Naive B cell (primary cell): ENCODE measurements around the gene BCAR3. TPM values are rescaled to one million over a fixed set of nuclear protein-coding genes. Genes with fewer than 3 reads are reported as not detected.
A peak's percentile ranks its signal among the peaks of the same experiment; 100 is the strongest.
"Not testable (repeated sequence)": the region's sequence is repeated elsewhere in the genome, so short reads cannot be mapped to it uniquely, and the experiment has no call there.

Source experiments
- ATAC-seq, 2 donors: fragments of 150-1000 bp; cut with Tn5 transposase; 2 replicates each; pipeline ENCODE4 v1.10.0; 2021; ENCODE audit warnings: low read depth in 2 of 2, mild to moderate bottlenecking in 2 of 2, moderate library complexity in 2 of 2
- DNase-seq: peaks from one replicate; pipeline ENCODE4 v3.0.0; 2022
- H3K27ac Mint-ChIP-seq, 6 donors: one replicate each; pipeline ENCODE4 v1.8.0; 2020 to 2022; ENCODE audit warnings: mild to moderate bottlenecking in 6 of 6, mixed read lengths in 6 of 6, moderate library complexity in 5 of 6, inconsistent platforms in 2 of 6
- H3K27me3 Mint-ChIP-seq, 3 donors: one replicate each; pipeline ENCODE4 v1.8.0; 2021 to 2022; ENCODE audit warnings: mixed read lengths in 3 of 3, mild to moderate bottlenecking in 1 of 3
- H3K36me3 Mint-ChIP-seq, 2 donors: one replicate each; pipeline ENCODE4 v1.8.0; 2020 to 2022; ENCODE audit warnings: mixed read lengths in 2 of 2, inconsistent platforms in 1 of 2, mild to moderate bottlenecking in 1 of 2
- H3K4me1 Mint-ChIP-seq, 3 donors: one replicate each; pipeline ENCODE4 v1.8.0; 2020 to 2022; ENCODE audit warnings: mixed read lengths in 3 of 3, inconsistent platforms in 1 of 3, mild to moderate bottlenecking in 1 of 3, moderate library complexity in 1 of 3
- H3K4me3 Mint-ChIP-seq, 8 donors: one replicate each; pipeline ENCODE4 v1.8.0; 2020 to 2022; ENCODE audit warnings: mild to moderate bottlenecking in 8 of 8, mixed read lengths in 8 of 8, moderate library complexity in 8 of 8, inconsistent platforms in 2 of 8
- H3K9me3 Mint-ChIP-seq, 7 donors: one replicate each; pipeline ENCODE4 v1.8.0; 2020 to 2022; ENCODE audit warnings: mixed read lengths in 7 of 7, mild to moderate bottlenecking in 5 of 7, inconsistent platforms in 2 of 7, moderate library complexity in 1 of 7
- polyA plus RNA-seq, 6 donors: library from polyadenylated mRNA; unstranded; fragments of 300-500 nt; fragmentation: Illumina TruSeq; gene quantifications; one replicate each; pipeline ENCODE4 v1.2.3, GENCODE V29; 2021; ENCODE audit warnings: low read depth in 6 of 6

BCAR3 gene
- polyA plus RNA-seq, 6 donors from 2014 or later = 0.73 to 3.2 (median 1.7) TPM; not detected in 1

DNA sequence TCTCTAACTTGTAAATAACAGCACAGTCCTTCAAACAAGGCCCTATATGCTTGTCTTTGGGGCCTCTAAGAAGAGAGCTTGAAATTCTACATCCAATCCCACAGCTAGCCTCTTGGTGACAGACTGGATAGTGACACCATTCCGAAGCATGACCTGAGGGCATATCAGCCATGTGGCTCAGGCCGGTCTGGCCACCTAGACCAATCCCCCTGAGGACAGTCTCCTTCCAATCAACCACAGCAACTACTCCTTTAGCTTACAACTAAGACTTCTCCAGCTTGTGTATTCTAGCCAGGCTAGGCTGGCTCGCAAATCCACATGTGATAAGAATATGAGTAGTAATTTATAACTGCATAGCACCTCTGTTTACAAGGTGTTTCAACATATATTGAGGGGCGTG is 14.0 kb downstream of the BCAR3 start:
- H3K4me3 Mint-ChIP-seq = no peak overlapping the region
- ATAC-seq (no peak), DNase-seq (no peak)
- no peak overlapping the region for H3K27ac Mint-ChIP-seq
- no peaks in the 10 kb centered on the region for H3K27me3 Mint-ChIP-seq
- no peaks in the 10 kb centered on the region for H3K36me3 Mint-ChIP-seq
- peaks cover 2 to 12% (median 3%) of the 10 kb centered on the region in 3 donors for H3K4me1 Mint-ChIP-seq
- peaks cover 0 to 2% (median 0%) of the 10 kb centered on the region in 7 donors for H3K9me3 Mint-ChIP-seq

DNA sequence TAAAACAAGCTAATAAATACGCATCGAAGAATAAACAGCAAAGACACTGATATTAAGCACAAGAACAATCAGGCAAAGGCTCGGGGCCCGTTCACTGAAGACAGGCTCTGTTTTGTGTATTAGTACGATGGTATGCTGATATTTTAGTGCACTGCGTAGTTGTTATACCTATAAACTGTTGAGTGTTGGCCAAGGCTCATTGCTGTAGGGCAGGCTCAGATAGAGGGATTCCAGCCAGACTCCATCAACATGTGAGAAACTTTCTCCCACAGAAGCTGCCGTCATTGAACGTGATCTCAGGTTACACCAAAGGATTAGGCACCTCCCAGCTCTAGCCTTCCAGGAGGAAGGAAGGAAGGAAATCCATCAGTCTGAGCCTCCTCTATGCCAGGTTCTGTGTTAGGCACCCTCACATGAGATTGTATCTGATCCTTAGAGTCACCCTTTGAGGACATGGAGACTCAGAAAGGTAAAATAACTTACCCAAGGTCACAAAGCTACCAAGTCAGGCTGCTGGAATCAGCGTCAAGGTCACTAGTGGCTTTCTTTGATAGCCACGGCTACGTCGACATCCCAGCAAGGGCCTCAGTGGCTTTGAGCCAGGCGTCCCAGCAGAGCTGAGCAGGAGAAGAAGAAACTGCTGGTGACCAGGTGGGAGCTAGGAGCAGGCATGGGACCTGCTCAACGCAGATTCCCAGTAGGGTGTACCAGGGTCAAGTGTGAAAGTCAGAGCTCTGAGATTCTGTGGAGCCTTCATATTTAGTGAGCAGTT is 14.8 kb downstream of the BCAR3 start:
- peaks cover 0 to 2% (median 0%) of the 10 kb centered on the region in 7 donors for H3K9me3 Mint-ChIP-seq
- H3K4me1 Mint-ChIP-seq = peaks cover 7 to 11% (median 7%) of the 10 kb centered on the region in 3 donors
- no peaks in the 10 kb centered on the region for H3K36me3 Mint-ChIP-seq
- H3K27me3 Mint-ChIP-seq = no peaks in the 10 kb centered on the region
- DNase-seq (no peak), ATAC-seq (no peak)
- no peak overlapping the region for H3K27ac Mint-ChIP-seq
- no peak overlapping the region for H3K4me3 Mint-ChIP-seq

DNA sequence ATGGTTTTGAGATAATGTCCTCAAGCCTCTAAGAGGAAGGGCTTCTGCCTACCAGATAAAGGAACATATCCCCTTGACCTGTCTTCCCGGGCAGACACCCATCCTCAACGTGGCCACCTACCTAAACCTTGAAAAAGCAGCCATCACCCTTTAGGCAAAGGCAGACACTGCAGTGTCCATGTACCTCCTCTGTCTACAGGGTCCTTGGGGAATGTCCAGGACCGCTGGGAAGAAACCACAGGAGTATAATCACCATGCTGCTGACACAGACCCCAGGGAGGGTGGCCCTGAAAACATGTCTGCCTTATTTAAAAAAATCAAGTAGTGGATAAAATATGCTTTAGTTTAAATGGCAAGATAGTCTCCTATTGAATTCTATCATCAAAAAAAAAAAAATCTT is 16.6 kb downstream of the BCAR3 start:
- Mint-ChIP-seq H3K4me1 (peaks cover 7 to 11% (median 7%) of the 10 kb centered on the region in 3 donors), H3K36me3 (no peaks in the 10 kb centered on the region), H3K4me3 (no peak overlapping the region), H3K9me3 (peaks cover 0 to 2% (median 0%) of the 10 kb centered on the region in 7 donors), H3K27me3 (no peaks in the 10 kb centered on the region), H3K27ac (no peak overlapping the region)
- DNase-seq (no peak), ATAC-seq (no peak)

DNA sequence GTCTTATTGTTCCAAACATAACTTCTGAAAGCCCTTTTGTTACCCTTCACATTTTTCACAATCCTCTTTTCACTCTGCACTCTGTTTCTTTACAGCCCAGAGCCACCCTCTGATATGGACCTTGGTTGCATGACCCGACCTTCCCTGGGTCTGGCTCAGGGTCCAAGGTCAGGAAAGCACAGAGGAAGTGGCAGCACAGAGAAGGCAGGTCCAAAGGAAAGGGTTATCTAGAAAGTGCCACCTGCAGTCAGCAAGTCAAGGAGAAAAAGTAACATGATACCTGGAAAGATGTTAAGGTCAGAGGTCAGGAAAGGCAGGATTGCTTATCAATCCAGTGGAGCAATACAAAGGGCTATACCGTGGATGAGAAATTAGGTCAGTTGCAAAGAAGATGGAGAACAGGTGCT is 18.4 kb downstream of the BCAR3 start:
- Mint-ChIP-seq H3K4me1 (peaks cover 7 to 11% (median 7%) of the 10 kb centered on the region in 3 donors), H3K36me3 (no peaks in the 10 kb centered on the region), H3K27me3 (no peaks in the 10 kb centered on the region), H3K4me3 (no peak overlapping the region), H3K9me3 (peaks cover 0 to 2% (median 0%) of the 10 kb centered on the region in 7 donors), H3K27ac (peak overlapping the region in 2 of 6 donors; percentile 19 to 53)
- ATAC-seq (no peak), DNase-seq (no peak)

DNA sequence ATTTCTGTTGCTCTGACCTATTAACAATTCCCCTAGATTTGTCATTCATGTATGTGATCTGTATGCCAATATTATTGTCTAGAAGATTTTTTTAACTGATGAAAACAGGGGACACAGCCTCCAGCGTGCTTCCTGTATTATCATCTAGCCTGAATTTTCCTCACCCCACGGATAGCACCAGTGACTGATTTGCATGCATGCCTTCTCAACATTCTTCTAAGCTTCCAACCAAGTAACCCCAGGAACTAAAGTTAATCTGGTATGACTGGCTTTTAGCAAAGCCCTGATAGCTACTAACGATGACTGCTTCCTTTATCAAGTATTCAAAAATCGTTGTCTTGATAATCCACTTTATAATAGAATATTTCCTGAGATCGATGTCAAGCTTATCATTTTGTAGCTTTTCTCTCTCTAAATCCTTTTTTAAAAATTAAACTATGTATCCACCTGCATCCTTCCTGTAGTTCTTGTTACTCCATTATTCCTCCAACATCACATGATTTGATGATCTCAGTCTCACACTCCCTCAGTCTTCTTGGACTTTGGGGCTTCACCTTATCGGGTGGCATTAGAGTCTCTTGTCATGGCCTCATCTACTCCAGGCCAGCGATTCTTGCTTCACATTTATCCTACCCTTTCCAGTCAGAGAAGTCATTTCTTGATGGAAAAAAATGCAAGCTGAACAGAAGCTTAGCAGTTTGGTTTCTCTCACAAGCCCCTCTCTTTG is 19.0 kb downstream of the BCAR3 start:
- Mint-ChIP-seq H3K27ac (peak overlapping the region in 3 of 6 donors; percentile 1 to 39 (median 35)), H3K4me1 (peaks cover 7 to 11% (median 7%) of the 10 kb centered on the region in 3 donors), H3K4me3 (no peak overlapping the region), H3K9me3 (peaks cover 0 to 2% (median 0%) of the 10 kb centered on the region in 7 donors), H3K27me3 (no peaks in the 10 kb centered on the region), H3K36me3 (no peaks in the 10 kb centered on the region)
- no peak for ATAC-seq
- DNase-seq = no peak

DNA sequence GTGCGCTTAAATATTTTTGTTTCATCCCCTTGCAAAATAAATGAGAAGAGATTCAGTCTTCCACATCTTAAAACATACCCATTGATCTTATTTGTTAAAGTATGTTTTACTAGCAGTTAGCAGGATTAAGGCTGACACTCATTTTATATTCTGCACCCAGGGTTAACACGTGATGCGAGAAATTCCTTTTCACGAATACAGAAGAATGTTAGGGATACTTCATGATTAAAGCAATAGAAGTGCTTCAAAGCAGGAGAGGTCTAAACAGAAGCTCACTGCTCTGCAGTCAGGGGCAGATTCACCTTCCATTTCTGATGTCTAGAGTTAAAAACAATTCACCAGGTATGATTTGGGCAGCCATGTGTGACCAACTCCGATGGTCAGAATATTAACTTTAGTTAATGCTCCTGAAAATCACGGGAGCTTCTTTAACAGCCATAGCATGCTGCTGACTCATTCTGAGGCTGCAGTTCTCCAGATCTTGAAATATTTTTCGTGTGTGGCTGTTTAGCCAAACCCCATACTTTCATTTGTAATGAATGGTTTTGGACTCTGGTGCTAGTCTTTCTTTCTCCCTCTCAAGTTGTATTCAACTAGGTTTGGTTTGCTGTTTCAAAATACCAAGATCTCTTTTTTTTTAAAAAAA is 19.7 kb downstream of the BCAR3 start:
- peaks cover 0 to 2% (median 0%) of the 10 kb centered on the region in 7 donors for H3K9me3 Mint-ChIP-seq
- H3K4me1 Mint-ChIP-seq = peaks cover 7 to 11% (median 7%) of the 10 kb centered on the region in 3 donors
- no peak for DNase-seq
- no peak overlapping the region for H3K4me3 Mint-ChIP-seq
- H3K27me3 Mint-ChIP-seq = no peaks in the 10 kb centered on the region
- peak overlapping the region in 1 of 6 donors; percentile 39 for H3K27ac Mint-ChIP-seq
- H3K36me3 Mint-ChIP-seq = no peaks in the 10 kb centered on the region
- no peak for ATAC-seq

DNA sequence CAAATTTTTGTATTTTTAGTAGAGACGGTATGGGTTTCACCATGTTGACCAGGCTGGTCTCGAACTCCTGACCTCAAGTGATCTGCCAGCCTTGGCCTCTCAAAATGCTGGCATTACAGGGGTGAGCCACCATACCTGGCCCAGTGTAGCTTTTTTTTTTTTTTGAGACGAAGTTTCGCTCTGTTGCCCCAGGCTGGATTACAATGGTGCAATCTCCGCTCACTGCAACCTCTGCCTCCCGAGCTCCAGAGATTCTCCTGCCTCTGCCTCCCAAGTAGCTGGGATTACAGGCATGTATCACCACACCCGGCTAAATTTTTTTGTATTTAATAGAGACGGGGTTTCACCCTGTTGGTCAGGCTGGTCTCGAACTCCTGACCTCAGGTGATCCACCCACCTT is 20.3 kb downstream of the BCAR3 start:
- ATAC-seq, DNase-seq, H3K27me3 Mint-ChIP-seq, H3K27ac Mint-ChIP-seq, H3K9me3 Mint-ChIP-seq, H3K36me3 Mint-ChIP-seq, H3K4me3 Mint-ChIP-seq: not testable (repeated sequence)
- peaks cover 7 to 11% (median 7%) of the 10 kb centered on the region in 3 donors for H3K4me1 Mint-ChIP-seq

DNA sequence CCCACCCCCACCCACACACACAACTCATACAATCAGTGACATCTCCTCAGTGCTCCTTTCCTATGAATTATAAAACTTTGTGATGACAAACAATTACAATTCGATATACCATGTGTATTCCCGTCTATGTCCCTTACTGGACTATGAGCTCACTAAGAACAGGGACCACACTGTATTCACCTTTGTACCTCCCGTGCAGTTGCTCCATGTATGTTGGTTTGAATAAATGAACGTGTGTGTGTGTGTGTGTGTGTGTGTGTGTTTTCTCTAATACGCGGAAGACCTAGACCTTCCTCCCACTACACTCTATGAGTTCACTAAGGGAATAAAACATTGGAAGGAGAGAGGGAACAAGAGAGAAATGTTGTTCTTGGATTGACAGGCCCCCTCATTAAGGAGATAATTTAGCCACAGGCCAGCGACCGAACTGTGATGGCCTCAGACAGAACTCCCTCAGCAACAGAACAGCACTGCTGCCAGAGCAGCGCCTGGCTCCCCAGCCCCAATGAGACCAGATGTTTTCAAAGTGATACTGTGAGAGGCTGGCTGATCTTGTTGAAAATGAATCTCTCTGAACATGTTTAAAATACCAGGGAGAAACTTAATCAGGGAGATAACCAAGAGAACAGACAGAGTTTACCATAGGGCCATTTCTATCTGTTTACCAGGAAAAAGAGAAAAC is 21.7 kb downstream of the BCAR3 start:
- ATAC-seq (no peak), DNase-seq (no peak)
- Mint-ChIP-seq H3K9me3 (peaks cover 0 to 2% (median 0%) of the 10 kb centered on the region in 7 donors), H3K4me1 (peaks cover 7 to 11% (median 7%) of the 10 kb centered on the region in 3 donors), H3K36me3 (peaks cover 0 to 5% of the 10 kb centered on the region in 2 donors), H3K27me3 (no peaks in the 10 kb centered on the region), H3K4me3 (no peak overlapping the region), H3K27ac (peak overlapping the region in 1 of 6 donors; percentile 21)

DNA sequence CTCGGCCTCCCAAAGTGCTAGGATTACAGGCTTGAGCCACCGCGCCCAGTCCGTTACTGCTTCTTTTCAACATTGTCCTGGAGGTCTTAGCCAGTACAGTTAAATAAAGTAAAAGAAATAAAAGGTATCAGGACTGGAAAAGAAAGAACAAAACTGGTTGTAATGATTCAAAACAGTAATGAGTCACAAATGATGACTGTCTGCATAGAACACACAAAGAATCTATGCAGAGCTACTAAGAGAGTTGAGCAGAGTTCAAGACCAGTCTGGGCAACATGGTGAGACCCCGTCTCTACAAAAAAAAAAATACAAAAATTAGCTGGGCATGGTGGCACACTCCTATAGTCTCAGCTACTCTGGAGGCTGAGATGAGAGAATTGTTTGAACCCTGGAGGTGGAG is 23.4 kb downstream of the BCAR3 start:
- ATAC-seq = no peak
- Mint-ChIP-seq H3K9me3 (peaks cover 0 to under 1% (median 0%) of the 10 kb centered on the region in 7 donors), H3K4me1 (peaks cover 7 to 8% (median 7%) of the 10 kb centered on the region in 3 donors), H3K27ac (no peak overlapping the region), H3K4me3 (no peak overlapping the region), H3K27me3 (no peaks in the 10 kb centered on the region), H3K36me3 (peaks cover 6 to 19% of the 10 kb centered on the region in 2 donors)
- DNase-seq = no peak

DNA sequence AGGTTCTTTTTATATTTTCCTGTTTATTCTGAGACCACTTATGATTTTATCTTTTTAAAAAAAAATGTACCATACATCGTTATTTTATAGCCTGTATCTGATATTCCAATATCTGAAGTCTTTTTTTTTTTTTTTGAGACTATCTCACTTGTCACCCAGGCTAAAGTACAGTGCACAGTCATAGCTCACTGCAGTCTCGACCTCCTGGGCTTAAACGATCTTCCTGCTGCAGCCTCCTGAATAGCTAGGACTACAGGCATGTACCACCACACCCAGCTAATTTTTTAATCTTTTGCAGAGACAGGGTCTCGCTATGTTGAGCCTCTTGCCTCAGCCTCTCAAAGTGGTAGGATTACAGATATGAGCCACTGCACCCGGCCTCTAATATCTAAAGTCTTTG is 25.1 kb downstream of the BCAR3 start:
- peaks cover 6 to 19% of the 10 kb centered on the region in 2 donors for H3K36me3 Mint-ChIP-seq
- ATAC-seq = no peak
- DNase-seq = no peak
- no peaks in the 10 kb centered on the region for H3K27me3 Mint-ChIP-seq
- H3K4me3 Mint-ChIP-seq = no peak overlapping the region
- peak overlapping the region in 2 of 6 donors; percentile 47 to 66 for H3K27ac Mint-ChIP-seq
- H3K9me3 Mint-ChIP-seq = no peaks in the 10 kb centered on the region
- no peaks in the 10 kb centered on the region for H3K4me1 Mint-ChIP-seq

DNA sequence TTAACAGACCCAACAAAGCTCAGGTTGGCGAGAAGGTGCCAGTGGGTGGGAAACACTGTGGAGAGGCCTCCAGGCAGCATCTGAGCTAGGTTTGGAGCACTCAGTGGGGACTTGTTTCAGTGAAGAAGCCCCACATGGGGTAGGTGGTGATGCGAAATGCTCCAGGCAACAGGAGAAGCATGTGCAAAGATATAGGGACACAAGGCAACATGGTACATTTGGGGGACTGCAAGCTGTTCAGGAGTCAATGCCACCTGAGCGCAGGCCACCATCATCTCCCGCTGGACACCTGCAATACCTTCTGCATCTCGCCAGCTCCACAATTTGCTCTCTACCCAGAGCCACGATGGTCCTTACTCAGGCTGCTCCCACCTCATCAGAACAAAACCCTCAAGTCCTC is 28.0 kb downstream of the BCAR3 start:
- DNase-seq (no peak), ATAC-seq (no peak)
- Mint-ChIP-seq H3K27ac (peak overlapping the region in 1 of 6 donors; percentile 27), H3K4me1 (no peaks in the 10 kb centered on the region), H3K27me3 (no peaks in the 10 kb centered on the region), H3K9me3 (no peaks in the 10 kb centered on the region), H3K4me3 (no peak overlapping the region), H3K36me3 (peaks cover 6 to 19% of the 10 kb centered on the region in 2 donors)

DNA sequence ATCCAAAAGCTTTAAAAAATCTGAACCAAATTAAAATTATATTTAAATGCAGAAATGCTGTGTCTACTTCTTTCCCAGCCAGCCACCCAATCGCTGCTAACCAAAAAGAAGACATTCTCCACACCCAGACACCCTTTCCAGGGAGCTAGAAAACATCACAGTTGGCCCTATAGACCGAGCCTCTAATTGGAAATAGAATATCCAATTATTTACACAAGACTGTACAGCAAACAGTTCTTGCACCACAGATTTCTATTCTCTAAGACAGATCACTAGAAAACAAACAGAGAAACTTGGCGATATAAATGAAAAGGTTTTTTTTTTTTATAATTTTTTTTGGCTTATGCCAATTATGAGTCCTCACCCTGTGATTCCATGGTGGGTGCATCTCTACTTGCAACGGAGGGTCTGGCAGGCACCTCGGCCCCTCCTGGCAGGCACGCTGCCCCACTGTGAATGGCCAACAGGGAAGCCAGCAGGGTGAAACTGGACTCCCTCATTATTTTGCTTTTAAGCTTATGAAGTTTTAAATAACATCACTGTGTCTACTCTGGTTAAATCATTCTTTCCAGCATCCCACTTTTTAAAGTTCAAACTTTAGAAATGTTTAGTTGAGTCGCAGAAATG is 29.2 kb downstream of the BCAR3 start:
- no peaks in the 10 kb centered on the region for H3K27me3 Mint-ChIP-seq
- DNase-seq (no peak), ATAC-seq (no peak)
- H3K36me3 Mint-ChIP-seq = peaks cover 6 to 19% of the 10 kb centered on the region in 2 donors
- no peaks in the 10 kb centered on the region for H3K9me3 Mint-ChIP-seq
- H3K4me1 Mint-ChIP-seq = no peaks in the 10 kb centered on the region
- H3K27ac Mint-ChIP-seq = no peak overlapping the region
- H3K4me3 Mint-ChIP-seq = no peak overlapping the region

DNA sequence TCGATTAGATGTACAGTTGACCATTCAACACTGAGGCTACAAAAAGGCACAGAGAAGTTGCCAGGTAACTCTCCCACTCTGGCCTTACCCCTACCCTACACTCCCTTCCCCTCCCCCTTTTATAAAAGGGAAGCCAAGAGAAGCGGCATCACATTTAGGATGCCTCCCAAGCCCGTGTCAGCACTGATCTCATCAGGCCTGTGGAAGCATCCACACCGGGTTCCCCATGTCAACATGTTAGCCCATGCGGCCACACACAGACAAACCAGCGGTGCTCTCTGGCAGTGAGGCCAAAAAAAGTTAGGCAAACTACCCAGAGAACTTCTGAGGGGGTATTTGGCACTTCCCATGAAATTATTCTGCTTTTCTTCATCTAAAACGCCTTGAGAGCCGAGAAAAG is 29.9 kb downstream of the BCAR3 start:
- Mint-ChIP-seq H3K4me3 (no peak overlapping the region), H3K9me3 (no peaks in the 10 kb centered on the region), H3K36me3 (peaks cover 6 to 19% of the 10 kb centered on the region in 2 donors), H3K27ac (peak overlapping the region in 1 of 6 donors; percentile 63), H3K27me3 (no peaks in the 10 kb centered on the region), H3K4me1 (no peaks in the 10 kb centered on the region)
- ATAC-seq (no peak), DNase-seq (no peak)
